B cell (primary cell): ENCODE data around the gene CALML6. TPM values are rescaled to one million over a fixed set of nuclear protein-coding genes. Genes with fewer than 3 reads are reported as not detected.

Experiments
- ATAC-seq: fragments of 200-7000 bp; cut with Tn5 transposase; one replicate; pipeline ENCODE4 v1.10.0; 2021; ENCODE audit warnings: low read depth, mild to moderate bottlenecking, moderate number of reproducible peaks, moderate library complexity
- CTCF ChIA-PET: fragments of 350-600 bp; sonication (Branson Sonifier 250); formaldehyde crosslinking; loops from one replicate; lab custom pipeline; 2021; ENCODE audit warnings: antibody characterized with exemption, inconsistent platforms; lab: Charles Lee
- POLR2A ChIA-PET: fragments of 350-600 bp; sonication (Branson Sonifier 250); formaldehyde crosslinking; loops from one replicate; lab custom pipeline; 2021; ENCODE audit warnings: antibody characterized with exemption; lab: Charles Lee
- DNase-seq: peaks from one replicate; pipeline ENCODE4 v3.0.0; 2013
- H2AFZ ChIP-seq: 2 replicates; pipeline ENCODE4 v1.6.1; 2012; ENCODE audit warnings: mild to moderate bottlenecking, low read depth, low read length; ENCODE audit not compliant: insufficient read depth, poor library complexity, severe bottlenecking
- H3K27ac ChIP-seq, 2 donors: 1 replicate in 1 of 2; 2 replicates in 1 of 2; pipeline ENCODE4 v1.5.1; 2012 to 2013; ENCODE audit warnings: low read length in 2 of 2, mild to moderate bottlenecking in 2 of 2, moderate library complexity in 1 of 2
- H3K27me3 ChIP-seq, 4 experiments: fragments of 200-600 bp in 1 of 4; sonication (generic) in 1 of 4; replicated peaks in 1 of 4; 1 replicate in 2 of 4; 2 replicates in 2 of 4; pipeline versions ENCODE4 v1.6.1 to v1.7.0; 2013 to 2016; ENCODE audit warnings: low read length in 3 of 4, mild to moderate bottlenecking in 2 of 4, mixed read lengths in 1 of 4, moderate library complexity in 1 of 4; ENCODE audit not compliant: insufficient read depth in 4 of 4, control insufficient read depth in 3 of 4; ENCODE audit errors: control extremely low read depth in 1 of 4
- H3K36me3 ChIP-seq, 2 experiments: replicated peaks in 1 of 2; 1 replicate in 1 of 2; 2 replicates in 1 of 2; pipeline versions ENCODE4 v1.6.1 to v1.7.1; 2013; ENCODE audit warnings: low read length in 1 of 2; ENCODE audit not compliant: insufficient read depth in 2 of 2, control insufficient read depth in 1 of 2; ENCODE audit errors: control extremely low read depth in 1 of 2, extremely low read depth in 1 of 2
- H3K4me1 ChIP-seq, 2 donors: fragments of 200-600 bp in 1 of 2; sonication (generic) in 1 of 2; 1 replicate in 1 of 2; 2 replicates in 1 of 2; pipeline versions ENCODE4 v1.5.1 to v1.6.1; 2013 to 2017; ENCODE audit warnings: low read length in 2 of 2; ENCODE audit not compliant: control insufficient read depth in 2 of 2, insufficient read depth in 2 of 2
- H3K4me2 ChIP-seq: replicated peaks from 2 replicates; pipeline ENCODE3; 2012; ENCODE audit warnings: mild to moderate bottlenecking, low read depth, low read length; ENCODE audit not compliant: poor library complexity, severe bottlenecking
- H3K4me3 ChIP-seq, 5 experiments: fragments of 200-600 bp in 1 of 5; sonication (generic) in 1 of 5; 1 replicate in 3 of 5; 2 replicates in 2 of 5; pipeline versions ENCODE4 v1.5.1 to v1.7.0; 2011 to 2016; ENCODE audit warnings: low read length in 4 of 5, mild to moderate bottlenecking in 4 of 5, low read depth in 2 of 5, control low read depth in 1 of 5, moderate library complexity in 1 of 5; ENCODE audit not compliant: insufficient read depth in 1 of 5; ENCODE audit errors: control extremely low read depth in 1 of 5, extremely low read depth in 1 of 5
- H3K79me2 ChIP-seq: fragments of 200-600 bp; sonication (generic); one replicate; pipeline ENCODE4 v1.6.0; 2016; ENCODE audit warnings: low read length; ENCODE audit not compliant: control insufficient read depth, insufficient read depth
- H3K9ac ChIP-seq: fragments of 200-600 bp; sonication (generic); 2 replicates; pipeline ENCODE4 v1.6.1; 2017; ENCODE audit warnings: mild to moderate bottlenecking, low read length, moderate library complexity
- H3K9me3 ChIP-seq, 3 donors: one replicate each; pipeline versions ENCODE4 v1.6.1 to v1.7.1; 2013; ENCODE audit warnings: low read length in 2 of 3; ENCODE audit not compliant: control insufficient read depth in 2 of 3, insufficient read depth in 1 of 3; ENCODE audit errors: control extremely low read depth in 1 of 3
- H4K20me1 ChIP-seq: 2 replicates; pipeline ENCODE4 v1.6.0; 2012; ENCODE audit warnings: mild to moderate bottlenecking, low read length; ENCODE audit not compliant: insufficient read depth, control insufficient read depth, poor library complexity, severe bottlenecking
- H3K27ac Mint-ChIP-seq: one replicate; pipeline ENCODE4 v1.8.0; 2021; ENCODE audit warnings: mixed read lengths
- H3K27me3 Mint-ChIP-seq: one replicate; pipeline ENCODE4 v1.8.0; 2021; ENCODE audit warnings: mixed read lengths
- H3K4me1 Mint-ChIP-seq: one replicate; pipeline ENCODE4 v1.8.0; 2021; ENCODE audit warnings: mixed read lengths
- H3K4me3 Mint-ChIP-seq: one replicate; pipeline ENCODE4 v1.8.0; 2021; ENCODE audit warnings: mixed read lengths
- H3K9me3 Mint-ChIP-seq: one replicate; pipeline ENCODE4 v1.8.0; 2022; ENCODE audit warnings: mixed read lengths; ENCODE audit not compliant: insufficient read depth
- CTCF ChIP-seq: fragments of 200-600 bp; IDR thresholded peaks from one replicate; pipeline ENCODE4 v1.8.0; 2022; ENCODE audit warnings: antibody characterized with exemption, mild to moderate bottlenecking
- EZH2 ChIP-seq: IDR thresholded peaks from 2 replicates; pipeline ENCODE4 v1.6.1; 2012; ENCODE audit warnings: borderline replicate concordance, low read depth, mild to moderate bottlenecking, moderate library complexity, low read length; ENCODE audit not compliant: insufficient read depth, poor library complexity, severe bottlenecking
- WGBS: methylation state at CpG from one replicate; pipeline ENCODE4 v1.1.5; 2013; ENCODE audit warnings: missing lambda C conversion rate; ENCODE audit not compliant: insufficient coverage; 5-methylcytosine and 5-hydroxymethylcytosine counted together
- intact Hi-C: fragments of 100-400 bp; cut with micrococcal nuclease; formaldehyde crosslinking; loops from one replicate; pipeline ENCODE4 v1.10.0; 2022
- polyA plus RNA-seq: library from polyadenylated mRNA; depleted of rRNA; stranded (reverse); fragments of >200 nt; gene quantifications from 2 replicates; pipeline ENCODE4 v1.2.3, GENCODE V29; 2012
- total RNA-seq, 2 donors: library from RNA; stranded (reverse); fragments of 120-200 nt in 1 of 2; gene quantifications; 1 replicate in 1 of 2; 2 replicates in 1 of 2; pipeline versions ENCODE4 v1.2.3 to v1.2.4, GENCODE V29; 2013 to 2022

Gene CALML6
- total and polyA plus RNA-seq, 2 donors (not counting 1 experiment from before 2014, with no cell fraction given), result 0.64 to 2.0 TPM

GRCh38 chr1:1891349-1892078 lies 23.5 kb upstream of the CALML6 start:
- Histone ChIP-seq H3K27ac (peak overlapping the region; percentile 72 to 79), H3K4me2 (peak overlapping the region; percentile 97), H3K9ac (peak overlapping the region; percentile 83), H3K4me1 (peaks cover 52 to 74% of the 10 kb centered on the region in 2 donors), H3K36me3 (no peaks in the 10 kb centered on the region), H3K79me2 (peaks cover 44% of the 10 kb centered on the region), H4K20me1 (peaks cover 36% of the 10 kb centered on the region), H3K27me3 (no peaks in the 10 kb centered on the region), H2AFZ (peak overlapping the region; percentile 82), H3K9me3 (no peaks in the 10 kb centered on the region), H3K4me3 (peak overlapping the region; percentile 3 to 88 (median 61))
- H3K4me1 Mint-ChIP-seq, result peaks cover 60% of the 10 kb centered on the region
- intact Hi-C loops, result loop anchor here (1.0 to 2.0 kb wide), 5 partner anchors 18 to 276 kb away; partner anchors contain the start of genes MIB2 and TMEM52
- peak overlapping the region; percentile 91 for H3K4me3 Mint-ChIP-seq
- peak; percentile 64 for ATAC-seq
- no peaks in the 10 kb centered on the region for H3K9me3 Mint-ChIP-seq
- H3K27ac Mint-ChIP-seq, result peak overlapping the region; percentile 94
- H3K27me3 Mint-ChIP-seq, result no peaks in the 10 kb centered on the region
- ChIA-PET CTCF (interaction anchor here (0.6 to 1.7 kb wide), 4 partner anchors 15 to 112 kb away, joined by 3 to 21 read pairs (median 7); no protein-coding TSS in a partner anchor), POLR2A (interaction anchor here (0.6 to 2.0 kb wide), 5 partner anchors 10 to 112 kb away, joined by 5 to 7 read pairs (median 6); no protein-coding TSS in a partner anchor)
- no peak for DNase-seq
- 1% methylated on average over 51 of the region's 59 CpGs for WGBS
- TF ChIP-seq CTCF, result no peak

DNA sequence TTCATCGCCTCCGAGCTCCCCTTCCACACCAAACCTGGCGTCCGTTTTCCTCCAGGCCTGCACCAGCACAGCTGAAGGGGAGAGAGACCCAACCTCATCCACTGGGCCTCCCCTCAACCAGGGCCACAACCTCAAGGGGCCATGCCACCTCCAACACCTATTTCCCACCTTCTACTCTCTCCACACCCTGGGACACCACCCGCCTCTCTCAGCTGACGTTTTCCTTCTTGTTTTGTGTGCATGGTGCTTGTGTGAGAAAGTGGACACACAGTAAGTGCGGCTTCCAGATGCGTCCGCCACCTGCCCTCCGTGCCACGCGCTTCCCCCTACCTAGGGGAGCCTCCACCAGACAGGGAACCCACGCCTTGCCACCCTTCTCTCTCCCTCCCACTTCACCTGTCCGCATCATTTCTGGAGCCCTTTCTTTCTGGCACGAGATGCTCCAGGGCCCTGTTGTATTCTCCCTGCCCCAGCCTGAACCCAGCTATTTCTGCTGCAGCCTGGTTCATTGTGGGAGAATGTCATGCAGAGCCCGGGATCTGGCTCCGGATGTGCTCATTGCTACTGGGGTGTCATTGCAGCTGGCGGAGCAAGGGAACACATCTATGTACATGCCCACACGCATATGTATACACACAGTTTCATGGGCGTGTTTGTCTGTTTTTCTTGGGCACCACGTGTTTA lies 22.8 kb upstream of the CALML6 start:
- Histone ChIP-seq H3K4me3 (peak overlapping the region; percentile 3 to 88 (median 61)), H3K79me2 (peaks cover 37% of the 10 kb centered on the region), H3K9me3 (no peaks in the 10 kb centered on the region), H3K36me3 (no peaks in the 10 kb centered on the region), H3K27me3 (no peaks in the 10 kb centered on the region), H2AFZ (peak overlapping the region; percentile 82), H3K4me1 (peaks cover 49 to 68% of the 10 kb centered on the region in 2 donors), H3K4me2 (peak overlapping the region; percentile 97), H4K20me1 (peaks cover 29% of the 10 kb centered on the region), H3K9ac (peak overlapping the region; percentile 83), H3K27ac (peak overlapping the region; percentile 65 to 78)
- POLR2A ChIA-PET, result interaction anchor here (1.0 to 2.0 kb wide), 4 partner anchors 10 to 113 kb away, joined by 5 to 6 read pairs (median 6); no protein-coding TSS in a partner anchor
- Mint-ChIP-seq H3K4me3 (peak overlapping the region; percentile 91), H3K4me1 (peaks cover 56% of the 10 kb centered on the region), H3K27me3 (no peaks in the 10 kb centered on the region), H3K27ac (peak overlapping the region; percentile 94), H3K9me3 (no peaks in the 10 kb centered on the region)
- DNase-seq, result no peak
- TF ChIP-seq CTCF, result no peak
- TF ChIP-seq EZH2, result no peak
- ATAC-seq, result no peak
- CTCF ChIA-PET, result interaction anchor here (0.6 to 1.7 kb wide), 4 partner anchors 15 to 113 kb away, joined by 3 to 21 read pairs (median 7); no protein-coding TSS in a partner anchor
- 53% methylated on average over 14 of the region's 21 CpGs for WGBS
- intact Hi-C loops, result no loop called here
